ELF-1 (cell line): ENCODE measurements around the gene P2RX3.

Experiments used
- DNase-seq: peaks from one replicate; pipeline ENCODE4 v3.0.0-alpha.2; 2016; ENCODE audit warnings: low read depth, low spot score

Gene P2RX3

DNA sequence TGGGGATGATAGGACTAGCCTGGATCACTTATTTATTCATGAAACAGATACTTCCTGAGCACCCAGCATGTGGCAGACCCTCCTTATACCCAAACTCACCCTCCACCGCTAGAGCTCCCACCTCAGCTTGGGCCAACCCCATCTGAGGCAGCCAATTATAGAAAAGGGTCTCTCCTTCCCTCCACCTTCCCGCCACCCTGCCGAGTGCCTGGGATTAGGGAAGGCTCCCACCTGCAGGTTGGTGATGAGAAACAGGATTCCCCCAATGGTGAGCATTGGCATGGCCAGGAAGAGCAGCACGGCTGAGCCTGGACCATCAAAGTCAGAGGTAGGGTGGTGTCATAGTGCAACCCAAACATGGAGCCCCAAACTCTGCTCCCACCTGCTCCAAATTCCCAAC is 82.9 kb downstream of the P2RX3 start:
- DNase-seq, result no peak

DNA sequence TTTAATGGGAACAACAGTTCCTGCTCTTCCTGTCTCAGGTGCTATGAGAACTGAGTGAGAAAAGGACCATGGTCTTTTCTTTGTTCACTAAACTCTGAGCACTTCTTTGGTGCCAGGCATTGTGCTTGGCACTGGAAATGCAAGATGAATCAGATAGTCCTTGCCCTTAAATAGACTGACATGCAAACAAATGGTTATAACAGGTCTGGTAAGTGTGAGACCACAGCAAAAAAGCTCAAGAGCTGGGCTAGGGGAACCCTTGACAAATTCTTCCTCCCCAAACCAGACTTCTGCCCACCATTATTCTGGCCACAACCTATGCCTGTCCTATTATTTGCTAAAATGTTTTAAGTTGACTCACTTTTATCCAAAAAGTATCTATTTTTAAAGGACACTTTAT is 83.7 kb downstream of the P2RX3 start:
- DNase-seq, result no peak
